Motor neuron (in vitro differentiated cells): ENCODE data around the gene RHEX. TPM values are rescaled to one million over a fixed set of nuclear protein-coding genes. Genes with fewer than 3 reads are reported as not detected.

ENCODE experiments used
- ATAC-seq, 8 experiments: fragments of 200-7000 bp; cut with Tn5 transposase; replicated peaks in 6 of 8; 2 replicates each; pipeline ENCODE4 v1.8.0; 2021; ENCODE audit warnings: mild to moderate bottlenecking in 8 of 8, moderate library complexity in 8 of 8
- H3K27ac ChIP-seq, 2 donors: fragments of 250-450 bp; sonication (Bioruptor Pico); 2 replicates each; pipeline ENCODE4 v1.9.0; 2021; ENCODE audit warnings: antibody characterized with exemption in 2 of 2, mild to moderate bottlenecking in 2 of 2, moderate library complexity in 1 of 2
- H3K4me1 ChIP-seq, 2 donors: fragments of 250-450 bp; sonication (Bioruptor Pico); replicated peaks in 1 of 2; 2 replicates each; pipeline ENCODE4 v1.6.1; 2021; ENCODE audit warnings: antibody characterized with exemption in 2 of 2, mild to moderate bottlenecking in 2 of 2, moderate library complexity in 1 of 2
- H3K4me3 ChIP-seq, 5 donors: fragments of 250-450 bp; sonication (Bioruptor Pico); 2 replicates each; pipeline ENCODE4 v1.9.0; 2021; ENCODE audit warnings: antibody characterized with exemption in 5 of 5, mild to moderate bottlenecking in 5 of 5, moderate library complexity in 4 of 5
- WGBS, 10 experiments: fragments of 450-650 bp; shearing (Covaris generic); methylation state at CpG; one replicate each; pipeline ENCODE4 v1.0.0; 2022; 5-methylcytosine and 5-hydroxymethylcytosine counted together
- in situ Hi-C, 9 experiments: fragments of 400-800 bp; cut with MboI; loops; one replicate each; pipeline ENCODE4 v1.15.0; 2021; ENCODE audit warnings: low sequenced_read_pairs in 9 of 9, low pct_unique_long_range_greater_than_20kb in 2 of 9; ENCODE audit not compliant: unreplicated experiment in 9 of 9
- total RNA-seq, 8 experiments: library from RNA; unstranded; fragments of 300-600 nt; gene quantifications; 2 replicates each; pipeline versions ENCODE4 v1.2.3 to v1.2.4, GENCODE V29; 2022

RHEX gene
- total RNA-seq, 8 experiments from 2014 or later: 0.29 to 1.2 (median 0.87) TPM; not detected in 5

- ATAC-seq: no peak
- Histone ChIP-seq H3K4me1 (no peaks in the 10 kb centered on the region), H3K27ac (no peak overlapping the region), H3K4me3 (no peak overlapping the region)
- in situ Hi-C loops: loop anchor here in 4 of 9 experiments (25.0 kb wide), 3 partner anchors 135 to 335 kb away; partner anchors contain the start of gene RAB29 (in 1 of the 4)
Measured at GRCh38 chr1:206122686-206123085, 69.7 kb downstream of the RHEX start.

GRCh38 chr1:206125346-206125745 is 72.4 kb downstream of the RHEX start:
- no peak overlapping the region for H3K27ac ChIP-seq
- no peaks in the 10 kb centered on the region for H3K4me1 ChIP-seq
- no peak overlapping the region for H3K4me3 ChIP-seq
- no peak for ATAC-seq
- in situ Hi-C loops: no loop called here
- 83 to 100% (median 90%) methylated on average over 1 of the region's 1 CpG; no CpG with 5 or more reads in 5 of the 10 experiments for WGBS, 10 experiments

- Histone ChIP-seq H3K4me1 (no peaks in the 10 kb centered on the region), H3K4me3 (no peak overlapping the region), H3K27ac (no peak overlapping the region)
- no peak for ATAC-seq
- 63 to 95% (median 90%) methylated on average over 2 to 8 of the region's 9 CpGs; no CpG with 5 or more reads in 3 of the 10 experiments for WGBS, 10 experiments
- in situ Hi-C loops: no loop called here
Measured at GRCh38 chr1:206127336-206127735, 74.4 kb downstream of the RHEX start.

- Histone ChIP-seq H3K27ac (no peak overlapping the region), H3K4me1 (no peaks in the 10 kb centered on the region), H3K4me3 (no peak overlapping the region)
- peak in 3 of 8 experiments; percentile 63 to 98 (median 78) for ATAC-seq
- WGBS, 10 experiments: 40 to 89% (median 72%) methylated on average over 1 to 4 of the region's 4 CpGs; no CpG with 5 or more reads in 1 of the 10 experiments
- in situ Hi-C loops: no loop called here
Measured at GRCh38 chr1:206128196-206128595, 75.2 kb downstream of the RHEX start.

GRCh38 chr1:206131037-206131436 is 78.1 kb downstream of the RHEX start:
- H3K27ac ChIP-seq: no peak overlapping the region
- no peaks in the 10 kb centered on the region for H3K4me1 ChIP-seq
- no peak overlapping the region for H3K4me3 ChIP-seq
- in situ Hi-C loops: no loop called here
- WGBS, 10 experiments: 54 to 100% (median 79%) methylated on average over 1 to 7 of the region's 7 CpGs; no CpG with 5 or more reads in 3 of the 10 experiments
- ATAC-seq: no peak

GRCh38 chr1:206133751-206134415 is 80.9 kb downstream of the RHEX start:
- ATAC-seq: peak in 3 of 8 experiments; percentile 94 to 96 (median 96)
- Histone ChIP-seq H3K4me1 (no peaks in the 10 kb centered on the region), H3K4me3 (no peak overlapping the region), H3K27ac (no peak overlapping the region)
- 0 to 91% (median 60%) methylated on average over 2 to 6 of the region's 7 CpGs; no CpG with 5 or more reads in 1 of the 10 experiments for WGBS, 10 experiments
- in situ Hi-C loops: no loop called here

- no peaks in the 10 kb centered on the region for H3K4me1 ChIP-seq
- no peak overlapping the region for H3K27ac ChIP-seq
- in situ Hi-C loops: no loop called here
- 100% methylated on average over 1 of the region's 2 CpGs; no CpG with 5 or more reads in 7 of the 10 experiments for WGBS, 10 experiments
- ATAC-seq: no peak
- H3K4me3 ChIP-seq: no peak overlapping the region
Measured at GRCh38 chr1:206135248-206135647, 82.3 kb downstream of the RHEX start.

- no peak for ATAC-seq
- H3K27ac ChIP-seq: no peak overlapping the region
- no peaks in the 10 kb centered on the region for H3K4me1 ChIP-seq
- in situ Hi-C loops: no loop called here
- H3K4me3 ChIP-seq: no peak overlapping the region
- 0 to 83% (median 27%) methylated on average over 1 to 2 of the region's 2 CpGs; no CpG with 5 or more reads in 3 of the 10 experiments for WGBS, 10 experiments
Measured at GRCh38 chr1:206136241-206136640, 83.3 kb downstream of the RHEX start.

GRCh38 chr1:206142011-206142410 is 89.0 kb downstream of the RHEX start:
- WGBS, 10 experiments: 33 to 100% (median 72%) methylated on average over 1 to 3 of the region's 3 CpGs; no CpG with 5 or more reads in 1 of the 10 experiments
- Histone ChIP-seq H3K27ac (no peak overlapping the region), H3K4me1 (peaks cover 0 to 3% of the 10 kb centered on the region in 2 donors), H3K4me3 (no peak overlapping the region)
- peak in 1 of 8 experiments; percentile 36 for ATAC-seq
- in situ Hi-C loops: no loop called here

GRCh38 chr1:206142770-206143169 is 89.8 kb downstream of the RHEX start:
- in situ Hi-C loops: no loop called here
- WGBS, 10 experiments: 29 to 89% (median 64%) methylated on average over 1 to 2 of the region's 2 CpGs; no CpG with 5 or more reads in 2 of the 10 experiments
- ATAC-seq: no peak
- Histone ChIP-seq H3K27ac (no peak overlapping the region), H3K4me3 (no peak overlapping the region), H3K4me1 (peaks cover 0 to 3% of the 10 kb centered on the region in 2 donors)

GRCh38 chr1:206143537-206144172 is 90.7 kb downstream of the RHEX start:
- in situ Hi-C loops: no loop called here
- H3K4me3 ChIP-seq: no peak overlapping the region
- H3K27ac ChIP-seq: no peak overlapping the region
- H3K4me1 ChIP-seq: peaks cover 0 to 3% of the 10 kb centered on the region in 2 donors
- 30 to 90% (median 73%) methylated on average over 1 to 11 of the region's 15 CpGs; no CpG with 5 or more reads in 2 of the 10 experiments for WGBS, 10 experiments
- ATAC-seq: no peak

- no peak overlapping the region for H3K27ac ChIP-seq
- H3K4me3 ChIP-seq: no peak overlapping the region
- peak in 1 of 8 experiments; percentile 10 for ATAC-seq
- 0 to 100% (median 67%) methylated on average over 1 to 2 of the region's 2 CpGs; no CpG with 5 or more reads in 3 of the 10 experiments for WGBS, 10 experiments
- peaks cover 0 to 3% of the 10 kb centered on the region in 2 donors for H3K4me1 ChIP-seq
- in situ Hi-C loops: no loop called here
Measured at GRCh38 chr1:206144605-206145004, 91.6 kb downstream of the RHEX start.

- H3K4me3 ChIP-seq: no peak overlapping the region
- no peak overlapping the region for H3K27ac ChIP-seq
- in situ Hi-C loops: no loop called here
- ATAC-seq: no peak
- WGBS, 10 experiments: 0 to 27% (median 15%) methylated on average over 1 to 3 of the region's 3 CpGs; no CpG with 5 or more reads in 4 of the 10 experiments
- H3K4me1 ChIP-seq: peaks cover 0 to 3% of the 10 kb centered on the region in 2 donors
Measured at GRCh38 chr1:206145771-206146290, 92.9 kb downstream of the RHEX start.
